A673 (cell line): ENCODE measurements around the gene OXNAD1.

ENCODE experiments used
- EZH2 ChIP-seq: fragments of 200-600 bp; sonication (generic); IDR thresholded peaks from 2 replicates; pipeline ENCODE4 v1.6.1; 2017; ENCODE audit warnings: borderline replicate concordance, low read depth, mild to moderate bottlenecking, mixed read lengths, antibody characterized with exemption, low read length; ENCODE audit not compliant: poor library complexity, severe bottlenecking
- TF ChIP-seq, protein P1 (sequence below): fragments of 300-800, 200-600 bp; sonication (generic); conservative IDR thresholded peaks from 2 replicates; pipeline ENCODE4 v1.5.1; 2017; ENCODE audit warnings: low read depth, mild to moderate bottlenecking, antibody characterized with exemption, low read length, moderate library complexity, mixed read lengths

DNA sequence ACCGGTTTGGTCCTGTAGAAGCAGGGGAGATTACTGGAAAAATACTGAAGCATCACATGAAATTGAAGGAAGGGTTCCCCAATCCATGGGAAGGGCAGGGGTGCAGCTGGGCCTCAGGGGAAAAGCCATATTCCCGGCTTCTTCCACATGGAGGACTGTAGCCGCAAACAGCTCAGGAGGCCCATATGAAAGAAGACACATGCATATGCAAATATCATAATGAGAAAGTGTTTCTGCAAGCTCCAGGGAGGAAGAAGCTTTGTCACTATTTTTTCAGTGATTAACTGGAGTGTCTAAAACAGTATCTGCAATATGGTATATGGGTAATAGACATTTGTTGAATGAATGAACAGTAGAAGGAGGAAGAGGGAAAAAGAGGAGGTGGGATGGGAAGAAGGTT is 19.4 kb upstream of the OXNAD1 start:
- TF ChIP-seq EZH2 = no peak
- TF ChIP-seq, protein P1, sequence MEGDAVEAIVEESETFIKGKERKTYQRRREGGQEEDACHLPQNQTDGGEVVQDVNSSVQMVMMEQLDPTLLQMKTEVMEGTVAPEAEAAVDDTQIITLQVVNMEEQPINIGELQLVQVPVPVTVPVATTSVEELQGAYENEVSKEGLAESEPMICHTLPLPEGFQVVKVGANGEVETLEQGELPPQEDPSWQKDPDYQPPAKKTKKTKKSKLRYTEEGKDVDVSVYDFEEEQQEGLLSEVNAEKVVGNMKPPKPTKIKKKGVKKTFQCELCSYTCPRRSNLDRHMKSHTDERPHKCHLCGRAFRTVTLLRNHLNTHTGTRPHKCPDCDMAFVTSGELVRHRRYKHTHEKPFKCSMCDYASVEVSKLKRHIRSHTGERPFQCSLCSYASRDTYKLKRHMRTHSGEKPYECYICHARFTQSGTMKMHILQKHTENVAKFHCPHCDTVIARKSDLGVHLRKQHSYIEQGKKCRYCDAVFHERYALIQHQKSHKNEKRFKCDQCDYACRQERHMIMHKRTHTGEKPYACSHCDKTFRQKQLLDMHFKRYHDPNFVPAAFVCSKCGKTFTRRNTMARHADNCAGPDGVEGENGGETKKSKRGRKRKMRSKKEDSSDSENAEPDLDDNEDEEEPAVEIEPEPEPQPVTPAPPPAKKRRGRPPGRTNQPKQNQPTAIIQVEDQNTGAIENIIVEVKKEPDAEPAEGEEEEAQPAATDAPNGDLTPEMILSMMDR = no peak
